Testis (tissue), 3 donors: ENCODE data around the gene PER2. TPM values are rescaled to one million over a fixed set of nuclear protein-coding genes. Genes with fewer than 3 reads are reported as not detected.
A peak's percentile ranks its signal among the peaks of the same experiment; 100 is the strongest.

Experiments
- DNase-seq: peaks from one replicate; pipeline ENCODE4 v3.0.0-alpha.2; 2019
- H3K27ac ChIP-seq, 2 donors: fragments of 200-600 bp; sonication (generic); one replicate each; pipeline ENCODE4 v1.5.1; 2019
- H3K27me3 ChIP-seq: fragments of 200-600 bp; sonication (generic); one replicate; pipeline ENCODE4 v1.5.1; 2019
- H3K36me3 ChIP-seq: fragments of 200-600 bp; sonication (generic); one replicate; pipeline ENCODE4 v1.5.1; 2017; ENCODE audit warnings: low read depth; ENCODE audit errors: missing control alignments
- H3K4me1 ChIP-seq: fragments of 200-600 bp; sonication (generic); one replicate; pipeline ENCODE4 v1.5.1; 2019
- H3K4me3 ChIP-seq, 2 donors: fragments of 200-600 bp; sonication (generic); one replicate each; pipeline ENCODE4 v1.5.1; 2017 to 2019
- H3K9me3 ChIP-seq: fragments of 200-600 bp; sonication (generic); one replicate; pipeline ENCODE4 v1.5.1; 2017
- POLR2A ChIP-seq: fragments of 450-650 bp; IDR thresholded peaks from one replicate; pipeline ENCODE4 v1.6.1; 2017; ENCODE audit warnings: antibody characterized with exemption, mild to moderate bottlenecking, moderate library complexity
- WGBS, 2 donors: methylation state at CpG; one replicate each; pipeline ENCODE4 v1.1.5; 2018; 5-methylcytosine and 5-hydroxymethylcytosine counted together
- intact Hi-C: fragments of 100-400 bp; cut with DNase I; formaldehyde crosslinking; loops from one replicate; pipeline ENCODE4 v1.15.1; 2023; ENCODE audit warnings: low total_unique reads
- polyA plus RNA-seq: library from polyadenylated mRNA; stranded (reverse); fragments of 350-450 nt; fragmentation: Illumina TruSeq; extraction: RNeasy Lipid Tissue Mini Kit (QIAGEN cat#74804); gene quantifications from one replicate; pipeline ENCODE4 v1.2.3, GENCODE V29; 2014; ENCODE audit warnings: low read depth, low replicate concordance; ENCODE audit not compliant: insufficient read depth
- total RNA-seq, 2 donors: library from RNA; depleted of rRNA; stranded (reverse); fragments of >200 nt; gene quantifications; one replicate each; pipeline ENCODE4 v1.2.3, GENCODE V29; 2016
- TF ChIP-seq, protein P1 (sequence below), 3 experiments: fragments of 450-650 bp in 2 of 3; fragments of 200-600 bp in 1 of 3; sonication (generic) in 1 of 3; IDR thresholded peaks; one replicate each; pipeline ENCODE4 v1.5.1; 2016 to 2019; ENCODE audit warnings: antibody characterized with exemption in 3 of 3, mild to moderate bottlenecking in 2 of 3, moderate library complexity in 1 of 3

PER2 gene
- total and polyA plus RNA-seq, 3 donors from 2014 or later = 29.8 to 59.1 (median 55.5) TPM

DNA sequence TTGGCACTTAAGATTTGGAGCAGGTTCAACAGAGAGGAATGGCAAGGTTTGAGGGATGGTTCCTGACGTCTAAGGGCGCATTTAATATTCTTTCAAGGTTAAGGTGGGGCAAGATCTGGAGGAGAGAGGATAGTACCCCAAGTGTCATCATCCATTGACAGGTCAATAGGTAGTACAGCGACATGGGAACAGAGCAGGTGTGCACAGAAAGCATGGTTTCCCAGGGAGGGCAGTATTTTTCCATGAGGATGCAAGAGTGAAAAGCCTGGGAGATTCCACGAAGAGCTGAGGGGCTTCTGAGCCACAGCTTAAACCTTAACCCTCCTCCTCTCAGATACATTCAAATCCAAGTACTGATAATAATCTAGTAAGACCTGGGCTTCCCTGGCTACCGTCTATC is 57.7 kb downstream of the PER2 start:
- Histone ChIP-seq H3K27ac (peak overlapping the region in 1 of 2 donors; percentile 50), H3K27me3 (no peaks in the 10 kb centered on the region), H3K4me3 (peak overlapping the region; percentile 67 to 71), H3K9me3 (no peaks in the 10 kb centered on the region), H3K4me1 (no peaks in the 10 kb centered on the region), H3K36me3 (no peaks in the 10 kb centered on the region)
- intact Hi-C loops = no loop called here
- no peak for DNase-seq
- WGBS, 2 donors = 45 to 62% methylated on average over 5 of the region's 5 CpGs
- TF ChIP-seq POLR2A = no peak
- TF ChIP-seq, protein P1, sequence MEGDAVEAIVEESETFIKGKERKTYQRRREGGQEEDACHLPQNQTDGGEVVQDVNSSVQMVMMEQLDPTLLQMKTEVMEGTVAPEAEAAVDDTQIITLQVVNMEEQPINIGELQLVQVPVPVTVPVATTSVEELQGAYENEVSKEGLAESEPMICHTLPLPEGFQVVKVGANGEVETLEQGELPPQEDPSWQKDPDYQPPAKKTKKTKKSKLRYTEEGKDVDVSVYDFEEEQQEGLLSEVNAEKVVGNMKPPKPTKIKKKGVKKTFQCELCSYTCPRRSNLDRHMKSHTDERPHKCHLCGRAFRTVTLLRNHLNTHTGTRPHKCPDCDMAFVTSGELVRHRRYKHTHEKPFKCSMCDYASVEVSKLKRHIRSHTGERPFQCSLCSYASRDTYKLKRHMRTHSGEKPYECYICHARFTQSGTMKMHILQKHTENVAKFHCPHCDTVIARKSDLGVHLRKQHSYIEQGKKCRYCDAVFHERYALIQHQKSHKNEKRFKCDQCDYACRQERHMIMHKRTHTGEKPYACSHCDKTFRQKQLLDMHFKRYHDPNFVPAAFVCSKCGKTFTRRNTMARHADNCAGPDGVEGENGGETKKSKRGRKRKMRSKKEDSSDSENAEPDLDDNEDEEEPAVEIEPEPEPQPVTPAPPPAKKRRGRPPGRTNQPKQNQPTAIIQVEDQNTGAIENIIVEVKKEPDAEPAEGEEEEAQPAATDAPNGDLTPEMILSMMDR (IDR thresholded peaks at IDR 0.05) = no peak

DNA sequence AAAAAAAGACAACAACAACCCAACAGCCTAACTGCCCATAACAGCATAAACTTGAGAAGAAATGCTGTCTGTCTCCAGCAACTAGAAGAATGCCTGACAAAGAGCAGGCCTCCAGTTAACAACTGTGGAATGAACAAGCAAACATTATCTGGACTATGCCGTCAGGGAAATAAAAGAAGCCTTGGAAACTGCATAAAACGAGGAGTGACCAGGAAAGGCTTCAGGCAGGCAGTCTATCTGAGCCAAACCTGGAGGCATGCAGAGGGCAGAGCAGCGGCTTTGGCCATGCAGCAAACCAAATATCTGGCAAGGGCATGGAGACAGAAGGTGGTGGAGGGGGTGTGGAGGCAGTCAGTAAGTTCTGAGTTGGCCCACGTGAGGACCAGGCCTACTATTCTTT is 59.7 kb downstream of the PER2 start:
- H3K36me3 ChIP-seq = no peaks in the 10 kb centered on the region
- DNase-seq = no peak
- intact Hi-C loops = no loop called here
- no peaks in the 10 kb centered on the region for H3K27me3 ChIP-seq
- no peak overlapping the region for H3K27ac ChIP-seq
- H3K9me3 ChIP-seq = no peaks in the 10 kb centered on the region
- H3K4me1 ChIP-seq = no peaks in the 10 kb centered on the region
- TF ChIP-seq, protein P1 (IDR thresholded peaks at IDR 0.05) = no peak
- no peak for TF ChIP-seq POLR2A
- 59 to 71% methylated on average over 4 of the region's 4 CpGs for WGBS, 2 donors
- no peak overlapping the region for H3K4me3 ChIP-seq

DNA sequence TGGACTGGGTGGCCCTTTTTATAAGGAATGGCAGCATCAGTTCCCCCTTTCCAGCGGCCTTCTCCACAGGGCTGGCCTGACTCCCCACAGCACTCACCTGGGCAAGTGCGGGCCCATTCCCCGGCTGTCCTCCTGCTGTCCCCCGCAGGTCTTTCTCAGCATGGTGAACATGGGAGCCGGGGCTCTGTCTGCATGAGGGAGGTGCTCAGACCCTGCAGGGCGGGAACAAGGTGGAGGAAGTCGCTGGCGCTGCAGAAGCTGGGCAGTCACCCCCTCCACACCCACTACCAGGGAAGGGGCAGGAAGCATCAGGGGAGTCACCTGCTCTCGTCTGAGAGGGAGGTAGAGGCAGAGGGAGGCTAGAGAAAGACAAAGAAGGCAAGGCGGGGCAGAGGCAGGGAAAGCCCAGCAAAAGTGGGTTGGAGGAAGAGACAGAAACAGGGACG is 60.8 kb downstream of the PER2 start:
- WGBS, 2 donors = 86 to 89% methylated on average over 6 to 11 of the region's 11 CpGs
- TF ChIP-seq, protein P1 (IDR thresholded peaks at IDR 0.05) = no peak
- no peak for TF ChIP-seq POLR2A

DNA sequence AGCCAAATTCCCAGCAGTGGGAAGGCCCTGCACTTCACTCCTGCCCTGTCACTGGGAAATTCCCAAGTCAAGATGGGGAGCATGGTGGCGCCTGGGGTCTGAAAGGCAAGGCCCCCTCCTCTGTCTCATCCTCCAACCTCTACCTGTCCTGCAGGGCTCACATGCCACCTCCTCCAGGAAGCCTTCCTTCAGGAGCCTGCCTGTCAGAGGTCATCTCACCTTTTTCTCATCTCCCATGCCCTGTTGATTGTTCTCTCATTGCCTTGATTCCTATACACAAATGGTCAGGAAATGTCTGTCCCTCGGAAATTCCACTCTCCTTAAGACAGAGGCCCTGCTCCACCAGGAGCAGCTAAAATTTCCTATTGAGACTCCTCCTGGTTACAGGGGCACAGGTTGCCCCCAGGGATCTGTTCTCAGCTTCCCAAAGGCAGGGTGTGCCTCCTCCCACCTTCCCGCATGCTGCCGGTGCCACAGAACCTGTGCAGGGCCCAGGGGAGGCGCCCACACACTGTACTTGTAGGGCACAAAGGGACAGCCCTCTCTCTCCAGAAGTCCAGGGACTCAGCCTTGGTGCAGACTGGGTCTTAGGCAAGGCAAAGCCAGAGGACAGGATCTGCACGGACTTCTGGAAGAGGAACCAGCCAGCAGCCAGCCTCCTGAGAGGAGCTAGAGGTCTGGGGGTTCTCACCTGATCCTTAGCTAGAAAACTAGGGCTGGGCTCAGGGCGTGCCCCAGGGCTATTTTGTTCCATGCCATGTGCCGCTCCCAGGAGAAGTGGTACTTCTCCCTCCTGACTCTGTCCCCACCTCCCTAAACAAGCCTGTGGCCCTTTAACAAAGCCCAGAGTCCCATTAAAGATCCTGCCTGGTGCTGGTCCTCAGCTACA is 61.5 kb downstream of the PER2 start:
- H3K4me1 ChIP-seq = no peaks in the 10 kb centered on the region
- H3K36me3 ChIP-seq = no peaks in the 10 kb centered on the region

More for the DNA sequence above, 60.8 kb downstream of the PER2 start:
- H3K4me1 ChIP-seq = no peaks in the 10 kb centered on the region
- intact Hi-C loops = no loop called here
- no peak overlapping the region for H3K4me3 ChIP-seq
- no peak overlapping the region for H3K27ac ChIP-seq
- H3K36me3 ChIP-seq = no peaks in the 10 kb centered on the region
- no peaks in the 10 kb centered on the region for H3K9me3 ChIP-seq
- DNase-seq = no peak
- no peaks in the 10 kb centered on the region for H3K27me3 ChIP-seq

More for the DNA sequence above, 61.5 kb downstream of the PER2 start:
- H3K27me3 ChIP-seq = no peaks in the 10 kb centered on the region
- no peak for TF ChIP-seq POLR2A
- TF ChIP-seq, protein P1 (IDR thresholded peaks at IDR 0.05) = no peak
- intact Hi-C loops = no loop called here
- H3K4me3 ChIP-seq = no peak overlapping the region
- H3K27ac ChIP-seq = no peak overlapping the region
- no peak for DNase-seq
- WGBS, 2 donors = 90% methylated on average over 8 of the region's 8 CpGs
- no peaks in the 10 kb centered on the region for H3K9me3 ChIP-seq
